Body of pancreas (tissue), 4 donors: ENCODE results near the gene TIAM1.

Experiments used
- POLR2A ChIP-seq, 3 donors: fragments of 450-650 bp; IDR thresholded peaks; one replicate each; pipeline ENCODE4 v1.6.1; 2016; ENCODE audit warnings: antibody characterized with exemption in 3 of 3, mild to moderate bottlenecking in 2 of 3
- TF ChIP-seq, protein P1 (sequence below), 7 experiments: fragments of 450-650 bp in 4 of 7; fragments of 200-600 bp in 3 of 7; sonication (generic) in 3 of 7; IDR thresholded peaks; one replicate each; pipeline ENCODE4 v1.5.1; 2016 to 2019; ENCODE audit warnings: antibody characterized with exemption in 7 of 7

DNA sequence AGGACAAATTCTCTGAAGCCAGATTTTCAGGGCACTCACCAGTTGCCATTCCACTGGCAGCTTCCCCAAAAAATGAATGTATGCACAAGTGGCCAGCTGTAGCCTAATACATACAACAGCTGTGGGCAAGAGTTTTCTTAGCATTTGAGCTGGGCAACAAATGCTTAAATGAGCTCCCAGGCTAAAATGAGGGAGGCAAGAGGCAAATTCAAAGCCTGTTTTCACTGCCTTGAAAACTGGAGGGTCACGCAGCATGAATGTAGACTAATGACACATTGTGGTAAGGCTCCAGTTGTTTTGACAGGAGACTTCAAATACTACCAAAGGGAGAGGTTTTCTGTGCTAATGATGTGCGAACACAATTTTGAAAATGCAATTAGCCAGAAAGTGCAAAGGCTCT is 88.2 kb downstream of the TIAM1 start:
- no peak for TF ChIP-seq POLR2A (IDR thresholded peaks at IDR 0.05)
- TF ChIP-seq, protein P1, sequence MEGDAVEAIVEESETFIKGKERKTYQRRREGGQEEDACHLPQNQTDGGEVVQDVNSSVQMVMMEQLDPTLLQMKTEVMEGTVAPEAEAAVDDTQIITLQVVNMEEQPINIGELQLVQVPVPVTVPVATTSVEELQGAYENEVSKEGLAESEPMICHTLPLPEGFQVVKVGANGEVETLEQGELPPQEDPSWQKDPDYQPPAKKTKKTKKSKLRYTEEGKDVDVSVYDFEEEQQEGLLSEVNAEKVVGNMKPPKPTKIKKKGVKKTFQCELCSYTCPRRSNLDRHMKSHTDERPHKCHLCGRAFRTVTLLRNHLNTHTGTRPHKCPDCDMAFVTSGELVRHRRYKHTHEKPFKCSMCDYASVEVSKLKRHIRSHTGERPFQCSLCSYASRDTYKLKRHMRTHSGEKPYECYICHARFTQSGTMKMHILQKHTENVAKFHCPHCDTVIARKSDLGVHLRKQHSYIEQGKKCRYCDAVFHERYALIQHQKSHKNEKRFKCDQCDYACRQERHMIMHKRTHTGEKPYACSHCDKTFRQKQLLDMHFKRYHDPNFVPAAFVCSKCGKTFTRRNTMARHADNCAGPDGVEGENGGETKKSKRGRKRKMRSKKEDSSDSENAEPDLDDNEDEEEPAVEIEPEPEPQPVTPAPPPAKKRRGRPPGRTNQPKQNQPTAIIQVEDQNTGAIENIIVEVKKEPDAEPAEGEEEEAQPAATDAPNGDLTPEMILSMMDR (IDR thresholded peaks at IDR 0.05), result no peak
